C1 segment of cervical spinal cord (tissue), 14 donors: ENCODE data around the gene IGSF3.
"Not testable (repeated sequence)": the region's sequence is repeated elsewhere in the genome, so short reads cannot be mapped to it uniquely, and the experiment has no call there.

Experiments
- DNase-seq, 14 donors: peaks; one replicate each; lab custom pipeline; 2025; lab: John Stamatoyannopoulos, UW

The IGSF3 gene

DNA sequence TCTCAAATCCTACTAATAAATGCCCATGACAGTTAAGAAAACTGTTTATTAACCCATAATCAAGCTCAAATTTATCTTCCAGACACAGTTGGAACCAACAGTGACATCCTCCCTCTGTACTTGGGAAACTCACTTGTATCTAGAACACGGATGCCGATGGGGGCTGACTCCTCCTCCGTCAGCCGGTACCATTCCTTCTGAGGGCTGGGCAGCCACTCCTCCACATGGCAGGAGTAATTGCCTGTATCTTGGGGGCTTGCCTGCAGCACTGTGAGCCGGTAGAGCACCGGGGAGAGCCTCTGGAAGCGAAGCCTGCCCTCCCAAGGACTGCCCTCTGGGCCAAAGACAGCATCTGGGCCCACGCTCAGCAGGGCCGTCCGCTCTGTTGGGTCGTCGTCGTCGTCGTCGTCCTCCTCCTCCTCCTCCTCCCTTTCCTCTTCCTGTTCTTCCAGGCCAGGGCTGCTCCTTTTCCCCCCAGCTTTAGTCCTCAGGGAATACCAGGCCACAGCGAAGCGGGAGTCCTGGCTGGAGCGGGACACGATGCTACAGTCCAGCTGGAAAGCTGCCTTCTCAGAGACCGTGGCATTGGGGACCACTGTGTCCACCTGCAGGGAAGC, 88.2 kb downstream of the IGSF3 start:
- no peak for DNase-seq

DNA sequence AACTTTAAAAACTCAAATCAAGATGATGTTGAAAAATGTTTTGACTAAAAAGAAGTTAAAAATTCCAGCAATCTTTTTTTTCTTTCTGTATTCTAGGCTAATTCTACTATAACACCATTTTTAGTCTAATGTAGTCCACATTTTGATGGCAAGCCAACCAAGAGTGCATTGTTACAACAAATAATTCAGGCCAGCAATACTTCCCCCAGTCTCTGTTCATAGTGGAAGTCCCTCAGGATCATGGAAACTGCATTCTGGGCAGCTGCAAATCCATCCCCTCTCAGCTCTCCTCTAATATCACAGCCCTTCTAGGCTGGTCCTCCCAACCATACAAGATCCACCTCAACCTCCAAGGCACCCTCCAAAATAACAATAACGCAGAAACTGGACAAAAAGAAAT, 89.0 kb downstream of the IGSF3 start:
- DNase-seq = no peak

DNA sequence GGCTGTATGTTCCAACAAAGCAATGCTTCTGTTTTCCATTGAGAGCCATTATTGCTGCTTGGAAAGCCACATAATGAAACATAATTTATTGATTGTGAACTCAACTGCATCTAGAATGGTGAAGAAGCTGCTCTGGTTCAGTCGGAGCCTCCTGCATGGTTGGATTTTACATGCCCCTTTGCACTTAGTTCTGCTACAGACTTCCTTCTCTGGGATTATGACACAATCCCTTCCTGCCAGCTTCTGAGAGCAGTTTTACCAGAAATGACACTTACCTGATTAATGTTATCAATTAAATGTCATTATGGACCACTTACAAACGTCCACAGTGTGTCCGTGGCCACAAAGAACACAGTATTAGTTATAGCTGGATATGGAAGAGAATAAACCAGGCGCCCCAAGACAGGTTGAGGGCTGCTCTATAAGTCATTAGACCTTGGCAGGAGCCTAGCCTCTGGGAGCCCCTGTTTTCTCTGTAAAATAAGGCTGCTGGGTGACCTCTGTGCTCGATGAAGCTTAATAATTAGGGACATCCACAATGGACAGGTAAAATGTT, 89.7 kb downstream of the IGSF3 start:
- no peak for DNase-seq

DNA sequence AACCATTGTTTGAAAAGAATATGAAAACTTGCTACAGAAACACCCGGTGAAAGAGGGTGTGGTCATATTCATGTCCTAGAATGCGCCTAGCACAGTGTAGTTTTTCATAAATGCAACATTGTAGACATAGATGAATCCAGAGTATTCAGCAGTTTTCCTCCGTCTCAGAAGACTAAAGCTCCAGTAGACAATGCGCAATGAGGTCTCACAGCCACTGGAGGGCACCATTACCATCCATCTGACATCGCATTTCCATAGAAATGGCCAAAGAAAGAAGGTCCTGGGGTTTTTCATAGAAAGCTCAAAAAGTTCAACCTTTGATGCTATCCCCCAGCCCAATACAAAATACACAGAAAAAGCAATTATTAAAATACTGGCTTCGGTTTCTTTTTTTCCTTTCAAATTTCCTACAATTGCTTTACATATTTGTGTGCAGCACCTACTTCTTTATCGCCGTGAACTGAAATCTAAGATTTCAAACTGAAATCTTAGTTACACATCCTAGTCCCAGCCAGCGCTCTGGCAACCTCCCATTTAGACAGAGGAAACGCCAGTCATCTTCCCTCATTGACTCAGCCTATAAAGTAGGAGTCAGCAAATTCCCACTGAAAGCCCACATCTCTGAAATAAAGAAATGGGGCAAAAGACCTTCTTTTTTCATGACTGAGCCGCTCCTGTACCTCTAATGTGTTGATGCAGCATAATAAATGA, 92.8 kb downstream of the IGSF3 start:
- peak in 6 of 14 donors; percentile 14 to 43 (median 21) for DNase-seq

DNA sequence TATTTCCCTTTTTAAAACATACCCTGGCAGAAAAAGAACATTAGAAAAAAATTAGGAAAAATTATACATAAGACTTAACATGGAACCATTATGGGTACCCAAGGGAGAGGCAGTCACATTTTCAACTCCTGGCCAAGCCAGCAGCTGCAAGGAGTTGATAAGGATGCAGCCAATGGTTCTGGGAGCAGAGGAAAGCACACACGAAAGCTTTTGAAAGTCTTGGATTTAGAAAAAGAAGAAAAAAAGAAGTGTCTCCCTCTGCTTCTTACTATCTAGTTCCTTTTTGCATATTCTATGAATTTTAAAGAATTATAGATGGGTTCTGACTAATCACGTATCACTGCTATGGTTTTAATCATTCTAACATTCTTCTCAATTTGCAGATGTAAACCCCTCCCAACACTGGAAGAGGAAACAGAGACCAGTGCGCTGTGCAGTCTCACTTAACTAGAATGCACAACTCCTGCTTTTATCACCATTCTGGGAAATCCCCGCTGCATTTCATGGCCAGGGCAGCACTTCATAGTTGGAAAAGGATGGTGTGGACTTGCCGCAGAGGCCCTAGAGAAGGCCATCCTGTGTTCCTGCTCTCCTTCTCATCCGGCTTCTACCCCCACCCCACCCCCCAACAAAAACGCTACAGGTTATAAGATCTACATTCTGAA, 94.0 kb downstream of the IGSF3 start:
- no peak for DNase-seq

DNA sequence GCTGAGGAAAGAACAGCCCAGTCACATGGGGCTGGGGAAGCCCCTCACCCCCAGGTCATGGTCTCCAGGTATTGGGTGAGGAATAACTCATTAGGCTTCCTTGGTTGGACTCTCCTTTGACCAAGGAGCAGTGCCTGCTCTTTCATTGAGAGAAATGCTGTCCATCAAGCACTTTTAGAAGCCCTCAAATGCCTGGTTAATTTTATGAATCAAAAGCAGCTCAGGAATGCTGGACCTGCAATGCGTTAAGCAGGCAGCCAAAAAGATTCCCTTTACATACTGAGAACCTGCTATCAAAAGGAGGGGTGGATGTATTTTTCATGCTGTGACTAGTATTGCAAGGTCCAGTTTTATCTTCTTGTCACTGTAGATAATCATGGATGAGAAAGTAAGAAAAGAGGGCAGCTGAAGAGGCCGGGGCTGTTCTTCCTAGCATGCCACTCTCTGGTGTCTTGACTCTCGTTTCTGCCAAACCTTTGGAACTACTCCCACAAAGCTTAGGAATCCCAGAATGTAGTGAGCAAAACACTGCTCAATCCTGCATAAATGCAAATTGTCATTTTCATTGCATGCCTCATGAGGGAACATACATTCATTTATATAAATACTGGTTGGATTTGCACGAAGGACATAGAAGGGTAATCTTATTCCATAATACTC, 94.6 kb downstream of the IGSF3 start:
- no peak for DNase-seq

DNA sequence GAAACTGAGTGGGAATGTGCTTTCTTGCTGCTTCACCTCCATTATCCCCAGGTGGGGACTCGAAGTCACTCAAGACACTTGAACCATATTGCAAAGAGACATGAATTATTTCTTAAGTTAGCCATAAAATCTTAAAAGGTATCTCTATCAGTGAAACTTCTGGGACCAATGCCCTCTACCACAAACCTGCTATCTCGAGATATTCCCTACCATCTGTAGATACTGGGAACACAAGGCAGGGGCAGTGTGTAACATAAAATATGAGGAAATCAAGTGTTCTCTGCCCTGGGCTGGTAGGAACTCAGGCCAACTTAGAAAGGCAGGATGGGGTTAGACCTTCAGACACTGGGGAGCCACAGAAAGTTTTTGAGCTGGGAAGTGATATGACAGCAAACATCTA, 95.4 kb downstream of the IGSF3 start:
- DNase-seq = no peak

DNA sequence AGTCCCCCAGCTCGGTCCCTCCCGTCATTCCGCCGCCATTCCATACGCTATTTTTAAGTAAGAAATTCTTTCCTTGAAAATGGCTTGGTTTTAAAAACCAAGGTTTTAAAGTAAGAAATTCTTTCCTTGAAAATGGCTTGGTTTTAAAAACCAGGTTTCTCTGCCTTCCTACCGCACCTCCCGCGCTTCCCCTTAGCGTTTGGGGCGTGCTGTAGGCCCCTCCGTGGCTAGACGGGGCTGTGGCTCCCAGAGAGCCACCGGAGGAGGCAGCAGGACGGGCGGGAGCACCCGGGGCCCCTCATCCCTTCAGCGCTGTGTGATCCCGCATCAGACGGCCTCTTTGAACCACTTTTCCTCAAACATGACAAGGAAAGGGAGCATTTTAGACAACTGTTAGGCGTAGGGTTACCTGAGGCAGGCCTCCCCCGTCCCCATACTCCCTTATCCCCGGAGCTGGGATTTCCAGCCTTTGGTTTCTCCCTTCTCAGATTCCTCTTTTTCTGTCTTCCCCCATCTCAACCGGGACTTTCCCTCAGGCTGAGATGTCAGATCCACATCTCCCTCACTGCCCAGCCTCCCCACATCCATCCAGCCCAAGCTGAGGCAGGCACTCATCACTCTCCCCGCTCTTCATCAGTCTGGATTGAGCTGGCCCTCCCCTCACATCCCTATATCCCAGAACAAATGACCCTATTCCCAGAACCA, 96.2 kb downstream of the IGSF3 start:
- DNase-seq = no peak

DNA sequence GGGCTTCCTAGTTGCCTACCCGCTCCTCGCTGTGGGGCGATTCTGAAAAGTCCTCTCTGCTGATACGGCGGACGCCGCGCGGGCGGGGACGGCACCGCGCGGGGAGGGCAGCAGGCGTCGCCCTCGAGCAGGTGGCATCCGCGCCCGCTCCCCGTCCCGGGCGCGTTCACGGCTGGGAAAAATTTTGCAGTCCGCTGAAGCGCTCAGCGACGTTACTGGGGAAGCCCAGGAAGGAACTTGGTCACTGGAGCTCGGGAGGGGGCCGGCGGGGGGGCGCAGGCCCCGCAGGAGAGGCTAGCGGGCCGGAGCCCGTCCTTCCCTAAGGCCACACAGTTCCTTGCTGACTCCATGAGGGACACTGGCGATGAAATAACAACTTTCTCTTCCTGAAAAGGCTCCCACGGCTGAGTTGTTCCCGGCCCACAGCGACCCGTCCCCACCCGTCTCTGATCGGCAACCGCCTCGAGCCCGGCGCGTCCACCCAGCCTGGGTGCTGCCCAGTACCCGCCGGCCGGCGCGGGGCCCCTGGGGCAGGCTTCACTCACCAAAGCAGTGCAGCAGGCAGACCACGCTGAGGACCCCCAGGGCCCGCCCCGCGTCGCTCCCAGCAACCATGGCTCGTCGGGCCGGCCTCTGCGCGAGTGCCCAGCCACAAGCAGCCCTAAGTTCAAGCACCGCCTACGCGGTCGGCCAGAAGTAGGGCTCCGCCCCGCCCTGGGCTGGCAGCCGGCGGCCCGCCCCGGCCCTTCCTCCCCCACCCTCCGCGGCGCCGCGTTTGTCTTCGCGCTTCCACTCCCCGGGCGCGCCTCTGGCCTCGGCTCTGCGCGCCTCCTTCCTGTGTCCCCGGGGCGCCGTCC, 96.9 kb downstream of the IGSF3 start, which contains the start of gene CD58:
CD58 (minus strand) TSS at position 669 of the 857 bp plus-strand sequence; CDS start at position 615, 54 bp downstream.
- peak in 13 of 14 donors; percentile 15 to 82 (median 72) for DNase-seq

DNA sequence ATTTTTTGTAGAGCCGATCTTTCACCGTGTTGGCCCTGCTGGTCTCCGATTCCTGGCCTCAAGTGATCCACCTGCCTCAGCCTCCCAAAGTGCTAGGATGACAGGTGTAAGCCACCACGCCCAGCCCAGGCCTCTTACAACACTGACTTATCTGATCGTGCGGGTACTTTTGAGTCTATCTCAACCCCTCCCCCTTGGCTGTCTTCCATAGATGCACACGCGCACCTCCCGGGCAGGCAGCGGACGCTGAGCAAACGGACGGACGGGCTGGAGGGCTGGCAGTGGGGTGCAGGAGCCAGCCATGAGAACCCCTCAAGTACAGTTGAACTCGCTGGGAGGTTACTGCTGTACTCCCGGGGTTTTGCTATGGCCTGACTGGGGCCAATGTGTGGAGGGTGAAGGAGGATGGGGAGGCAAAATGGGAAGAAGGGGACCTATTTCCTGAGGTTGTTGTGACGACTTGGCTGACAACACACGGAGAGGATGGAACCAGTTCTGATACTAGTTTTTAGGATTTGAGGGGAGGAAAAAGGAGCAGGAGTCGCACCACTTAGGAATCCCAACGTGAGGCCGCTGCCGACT, 97.7 kb downstream of the IGSF3 start:
- peak in 1 of 14 donors; percentile 43 for DNase-seq

DNA sequence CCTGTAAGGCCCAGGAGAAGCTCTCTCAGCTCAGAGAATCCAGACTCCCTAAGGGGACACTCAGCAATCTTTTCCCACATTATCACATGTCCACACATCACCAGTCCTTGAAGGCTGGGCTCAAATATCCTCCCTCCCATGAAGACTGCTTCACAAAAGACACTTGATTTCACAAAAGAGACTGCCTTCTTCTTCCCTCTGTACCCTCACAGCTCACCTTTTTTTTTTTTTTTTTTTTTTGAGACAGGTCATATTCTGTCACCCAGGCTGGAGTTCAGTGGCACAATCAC, 98.2 kb downstream of the IGSF3 start:
- no peak for DNase-seq

DNA sequence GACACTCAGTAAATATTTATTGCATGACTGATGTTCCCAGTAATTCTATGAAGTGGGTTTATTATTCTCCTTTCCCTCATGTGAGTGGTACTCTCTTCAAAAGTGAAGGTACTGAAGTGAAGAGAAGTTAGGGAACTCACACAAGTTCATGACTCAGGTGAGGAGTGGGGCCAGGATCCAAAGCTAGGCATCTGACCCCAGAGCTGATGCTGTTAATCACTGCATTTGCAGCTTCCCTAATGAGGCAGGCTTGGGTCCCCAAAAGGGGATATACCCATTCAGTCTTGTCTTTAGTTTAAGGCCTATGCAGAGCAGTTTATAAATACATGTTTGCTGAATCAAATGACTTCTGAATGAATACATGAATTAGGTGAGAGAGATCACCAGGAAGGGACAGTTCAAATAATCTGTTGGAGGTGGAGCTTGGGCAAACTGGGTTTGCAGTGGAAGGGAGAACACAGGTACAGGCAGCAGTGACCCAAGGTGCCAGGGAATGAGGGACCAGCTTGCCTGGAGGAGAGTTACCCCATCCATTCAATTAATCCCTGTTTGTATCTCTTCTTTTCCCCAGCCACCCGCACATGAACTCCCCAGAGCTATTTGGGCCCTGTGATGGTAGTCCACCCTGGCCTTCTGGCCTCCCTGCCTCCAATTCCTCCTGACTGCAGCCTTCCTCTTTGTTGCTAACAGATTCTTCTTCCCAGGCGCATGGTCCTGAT, 98.7 kb downstream of the IGSF3 start:
- DNase-seq = no peak

DNA sequence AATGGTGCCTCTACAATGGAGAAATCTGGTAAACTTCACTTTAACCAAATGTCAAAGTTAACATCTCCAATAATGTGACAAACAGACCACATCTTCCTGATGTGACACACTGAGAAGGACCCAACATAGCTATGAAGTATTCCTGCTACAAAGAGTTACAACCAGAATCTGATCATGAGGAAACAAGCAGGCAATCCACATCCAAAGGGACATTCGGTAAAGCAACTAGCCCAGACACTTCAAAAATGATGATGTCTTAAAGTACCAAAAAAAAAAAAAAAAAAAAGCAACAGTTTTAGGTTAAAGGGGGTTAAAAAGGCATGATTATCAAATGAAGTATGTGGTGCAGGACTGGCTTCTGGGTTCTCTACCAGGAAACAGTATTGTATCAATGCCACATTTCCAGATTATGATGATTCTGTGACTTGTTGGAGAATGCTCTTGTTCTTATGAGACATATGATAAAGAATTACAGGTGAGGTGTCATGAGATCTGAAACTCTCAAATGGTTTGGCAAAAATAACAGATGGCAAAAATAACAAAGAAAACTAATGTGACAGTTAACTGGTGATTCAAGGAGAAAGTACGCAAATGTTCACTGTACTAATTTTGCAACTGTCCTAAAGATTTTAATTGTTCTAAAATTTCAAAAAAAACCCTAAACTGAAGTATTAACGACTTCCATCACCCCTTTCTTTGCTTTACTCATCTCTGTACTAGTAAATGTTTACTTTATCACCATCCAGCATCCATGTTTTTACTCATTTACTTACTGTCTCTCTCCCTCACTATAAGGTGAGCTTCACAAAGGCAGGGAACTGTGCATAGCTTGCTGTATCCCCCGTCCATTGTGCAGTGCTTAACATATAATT, 99.5 kb downstream of the IGSF3 start:
- no peak for DNase-seq

DNA sequence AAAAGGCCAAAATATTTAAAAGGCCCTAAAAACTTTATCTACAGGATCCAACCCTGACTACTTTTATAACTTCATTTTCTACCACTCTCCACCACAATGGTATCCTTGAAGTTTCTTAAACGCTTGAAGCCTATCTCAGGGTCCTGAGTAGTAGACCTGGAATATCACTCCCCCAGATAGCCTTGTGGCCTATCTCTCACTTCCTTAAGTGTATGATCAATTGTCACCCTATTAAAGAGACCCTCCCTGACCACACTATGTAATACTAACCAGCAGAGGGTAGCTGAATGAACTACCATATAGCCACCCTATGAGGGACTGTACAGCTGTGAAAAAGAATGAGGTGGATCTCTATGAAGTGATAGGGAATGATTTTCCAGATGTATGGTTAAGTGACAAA, 102.3 kb downstream of the IGSF3 start:
- DNase-seq = no peak

DNA sequence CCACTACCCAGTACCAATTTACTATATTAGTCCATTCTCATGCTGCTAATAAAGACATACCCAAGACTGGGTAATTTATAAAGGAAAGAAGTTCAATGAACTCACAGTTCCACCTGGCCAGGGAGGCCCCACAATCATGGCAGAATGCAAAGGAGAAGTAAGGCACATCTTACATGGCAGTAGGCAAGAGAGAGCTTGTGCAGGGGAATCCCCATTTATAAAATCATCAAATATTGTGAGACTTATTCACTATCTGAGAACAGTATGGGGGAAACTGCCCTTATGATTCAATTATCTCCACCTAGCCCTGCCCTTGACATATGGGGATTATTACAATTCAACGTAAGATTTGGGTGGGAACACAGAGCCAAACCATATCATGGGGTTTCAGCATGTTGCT, 103.1 kb downstream of the IGSF3 start:
- no peak for DNase-seq

DNA sequence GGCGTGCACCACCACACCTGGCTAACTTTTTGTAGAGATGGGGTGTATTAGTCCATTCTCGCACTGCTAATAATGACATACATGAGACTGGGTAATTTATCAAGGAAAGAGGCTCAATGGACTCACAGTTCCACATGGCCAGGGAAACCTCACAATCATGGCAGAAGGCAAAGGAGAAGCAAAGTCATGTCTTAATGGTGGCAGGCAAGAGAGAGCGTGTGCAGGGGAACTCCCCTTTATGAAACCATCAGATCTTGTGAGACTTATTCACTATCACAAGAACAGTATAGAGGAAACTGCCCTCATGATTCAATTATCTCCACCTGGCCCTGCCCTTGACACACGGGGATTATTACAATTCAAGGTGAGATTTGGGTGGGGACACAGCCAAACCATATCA, 105.1 kb downstream of the IGSF3 start:
- not testable (repeated sequence) for DNase-seq

DNA sequence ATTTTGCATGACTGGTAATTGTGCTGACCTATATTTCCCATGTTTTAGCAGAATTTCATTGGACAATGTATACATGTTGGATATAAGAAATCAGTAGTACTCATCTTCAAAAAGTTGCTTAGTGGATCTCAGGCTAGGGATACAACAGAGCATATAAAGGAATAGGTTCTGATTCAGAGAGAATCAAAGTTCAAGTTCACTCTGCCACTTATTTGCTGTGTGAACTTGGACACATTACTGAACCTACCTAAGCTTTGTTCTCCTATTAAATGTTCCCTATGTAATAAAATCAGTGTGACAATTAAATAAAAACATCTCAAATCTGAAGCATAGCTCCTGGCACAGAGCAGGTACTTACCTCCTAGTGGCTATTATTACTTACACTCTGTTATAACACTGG, 106.0 kb downstream of the IGSF3 start:
- no peak for DNase-seq

DNA sequence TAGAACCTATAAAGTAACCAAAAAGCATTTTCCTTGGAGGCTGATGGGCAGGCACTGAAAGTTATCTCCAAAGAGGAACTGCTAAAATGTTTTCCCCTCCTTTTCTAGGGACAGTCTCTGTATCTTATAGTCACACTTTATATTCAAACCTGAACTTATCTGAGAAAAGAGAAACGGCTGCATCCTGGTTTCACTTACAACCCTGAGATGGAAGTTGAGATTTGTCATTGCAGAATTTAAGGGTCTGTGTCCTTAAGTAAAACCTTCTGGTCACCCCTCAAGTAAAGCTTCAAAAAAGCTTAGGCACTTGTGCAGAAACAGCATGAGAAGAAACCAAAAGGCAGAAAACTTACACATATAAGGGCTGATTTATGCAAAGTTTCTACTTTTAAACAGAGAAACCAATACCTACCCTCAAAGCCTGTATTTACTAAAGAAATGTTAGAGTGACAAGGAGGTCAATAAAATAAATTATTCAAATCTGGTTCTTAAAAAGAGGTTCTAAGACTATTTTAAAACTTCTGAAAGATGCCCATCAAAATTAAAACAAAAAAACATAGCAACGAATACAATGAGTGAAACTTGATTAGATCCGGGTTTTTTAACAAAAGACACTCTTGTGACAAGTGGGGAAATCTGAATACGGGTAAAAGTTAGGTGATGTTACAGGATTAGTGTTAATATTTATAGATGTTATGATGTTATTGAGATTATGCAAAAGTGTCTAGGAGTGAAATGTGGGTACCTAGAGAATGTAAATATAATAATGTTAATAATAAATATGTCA, 106.6 kb downstream of the IGSF3 start:
- DNase-seq = no peak
